Choroid plexus epithelial cell (primary cell): Measurements from ENCODE around the gene ISM1.

Source experiments
- DNase-seq: peaks from one replicate; pipeline ENCODE4 v3.0.0-alpha.2; 2010; ENCODE audit warnings: low read depth
- H3K4me3 ChIP-seq: 2 replicates; pipeline ENCODE4 v1.5.1; 2011; ENCODE audit warnings: low read depth, mild to moderate bottlenecking, control low read depth, low read length, moderate library complexity
- CTCF ChIP-seq: conservative IDR thresholded peaks from 2 replicates; pipeline ENCODE4 v1.5.1; 2011; ENCODE audit warnings: low read depth, mild to moderate bottlenecking, control low read depth, inconsistent platforms, low read length, moderate library complexity

ISM1 gene

GRCh38 chr20:13296070-13296469, 75.0 kb downstream of the ISM1 start:
- TF ChIP-seq CTCF = no peak

GRCh38 chr20:13297147-13297899, 76.2 kb downstream of the ISM1 start:
- no peak for DNase-seq
- no peak for TF ChIP-seq CTCF
- no peak overlapping the region for H3K4me3 ChIP-seq

More at GRCh38 chr20:13296070-13296469, 75.0 kb downstream of the ISM1 start:
- no peak overlapping the region for H3K4me3 ChIP-seq
- no peak for DNase-seq

- no peak for DNase-seq
- TF ChIP-seq CTCF = no peak
- no peak overlapping the region for H3K4me3 ChIP-seq
Measured at GRCh38 chr20:13298692-13299373, 77.8 kb downstream of the ISM1 start.

DNA sequence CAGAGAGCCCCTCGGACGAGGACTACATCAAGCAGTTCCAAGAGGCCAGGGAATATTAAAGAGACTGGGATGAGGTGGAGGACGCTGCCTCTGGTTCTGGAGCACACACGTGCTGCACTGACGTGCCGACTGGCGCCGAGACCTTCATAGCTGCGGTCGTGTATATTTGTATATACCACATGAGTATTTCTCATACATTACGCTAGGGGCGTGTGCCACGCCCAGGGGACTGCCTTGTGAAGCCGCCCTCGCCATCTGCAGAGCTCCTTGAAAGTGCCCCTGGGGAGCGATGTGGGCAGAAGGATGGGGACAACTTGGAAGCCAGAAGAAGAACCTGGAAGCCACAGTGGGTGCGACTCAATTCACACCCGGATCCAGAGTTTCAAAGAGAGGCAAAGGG, 78.3 kb downstream of the ISM1 start:
- no peak overlapping the region for H3K4me3 ChIP-seq
- DNase-seq = no peak
- TF ChIP-seq CTCF = no peak

GRCh38 chr20:13301596-13301995, 80.5 kb downstream of the ISM1 start:
- TF ChIP-seq CTCF = no peak
- DNase-seq = no peak
- no peak overlapping the region for H3K4me3 ChIP-seq

- DNase-seq = peak; percentile 39
Measured at GRCh38 chr20:13302647-13303450, 81.8 kb downstream of the ISM1 start.

More at GRCh38 chr20:13302647-13303450, 81.8 kb downstream of the ISM1 start:
- H3K4me3 ChIP-seq = no peak overlapping the region
- TF ChIP-seq CTCF = peak; percentile 82
